NCI-H1417 (cell line): ENCODE results near the gene TMEM178B.
"Not testable (repeated sequence)": the region's sequence is repeated elsewhere in the genome, so short reads cannot be mapped to it uniquely, and the experiment has no call there.

Source experiments
- DNase-seq, 3 experiments: peaks; one replicate each; lab custom pipeline; 2025; lab: John Stamatoyannopoulos, UW

The TMEM178B gene

GRCh38 chr7:141144921-141145629 lies 71.2 kb downstream of the TMEM178B start:
- DNase-seq: no peak

- no peak for DNase-seq
Measured at GRCh38 chr7:141145630-141145982, 71.7 kb downstream of the TMEM178B start.

- no peak for DNase-seq
Measured at GRCh38 chr7:141147482-141147881, 73.6 kb downstream of the TMEM178B start.

GRCh38 chr7:141150465-141150864 lies 76.6 kb downstream of the TMEM178B start:
- DNase-seq: no peak

GRCh38 chr7:141151746-141152145 lies 77.9 kb downstream of the TMEM178B start:
- no peak for DNase-seq

- DNase-seq: no peak
Measured at GRCh38 chr7:141153231-141153630, 79.4 kb downstream of the TMEM178B start.

- DNase-seq: no peak
Measured at GRCh38 chr7:141154131-141154732, 80.4 kb downstream of the TMEM178B start.

GRCh38 chr7:141156407-141156806 lies 82.5 kb downstream of the TMEM178B start:
- peak in 1 of 3 experiments; percentile 21 for DNase-seq

- no peak for DNase-seq
Measured at GRCh38 chr7:141157138-141157765, 83.4 kb downstream of the TMEM178B start.

- no peak for DNase-seq
Measured at GRCh38 chr7:141158561-141158960, 84.7 kb downstream of the TMEM178B start.

GRCh38 chr7:141160246-141160860 lies 86.5 kb downstream of the TMEM178B start:
- no peak for DNase-seq

GRCh38 chr7:141161550-141162535 lies 88.0 kb downstream of the TMEM178B start:
- DNase-seq: no peak

- no peak for DNase-seq
Measured at GRCh38 chr7:141165521-141165920, 91.7 kb downstream of the TMEM178B start.

GRCh38 chr7:141166926-141167325 lies 93.1 kb downstream of the TMEM178B start:
- no peak for DNase-seq

- DNase-seq: no peak
Measured at GRCh38 chr7:141167381-141167964, 93.6 kb downstream of the TMEM178B start.

GRCh38 chr7:141169157-141169556 lies 95.3 kb downstream of the TMEM178B start:
- not testable (repeated sequence) for DNase-seq

GRCh38 chr7:141175728-141176127 lies 101.9 kb downstream of the TMEM178B start:
- not testable (repeated sequence) for DNase-seq

- not testable (repeated sequence) for DNase-seq
Measured at GRCh38 chr7:141177120-141177519, 103.3 kb downstream of the TMEM178B start.

- peak in 2 of 3 experiments; percentile 11 to 79 for DNase-seq
Measured at GRCh38 chr7:141178486-141179135, 104.7 kb downstream of the TMEM178B start.

GRCh38 chr7:141181812-141182211 lies 107.9 kb downstream of the TMEM178B start:
- no peak for DNase-seq
